Naive thymus-derived CD8-positive, alpha-beta T cell (primary cell): ENCODE data around the gene TPCN1. TPM values are rescaled to one million over a fixed set of nuclear protein-coding genes. Genes with fewer than 3 reads are reported as not detected.

ENCODE experiments used
- ATAC-seq, 2 donors: fragments of 150-1000 bp; cut with Tn5 transposase in 1 of 2; sonication (Bioruptor Pico), chemical (Tn5 transposase) in 1 of 2; 1 replicate in 1 of 2; 2 replicates in 1 of 2; pipeline ENCODE4 v1.10.0; 2021; ENCODE audit warnings: mild to moderate bottlenecking in 2 of 2, moderate library complexity in 2 of 2
- POLR2A ChIA-PET: fragments of 350-600 bp; sonication (Branson Sonifier 250); formaldehyde crosslinking; loops from one replicate; lab custom pipeline; 2021; ENCODE audit warnings: antibody characterized with exemption; lab: Charles Lee
- DNase-seq, 10 donors: peaks; one replicate each; pipeline versions ENCODE4 v3.0.0 to v3.0.0-alpha.2; 2020 to 2022
- H3K27ac Mint-ChIP-seq, 10 donors: one replicate each; pipeline ENCODE4 v1.8.0; 2020 to 2022; ENCODE audit warnings: mild to moderate bottlenecking in 10 of 10, mixed read lengths in 10 of 10, moderate library complexity in 4 of 10, inconsistent platforms in 1 of 10
- H3K27me3 Mint-ChIP-seq, 5 donors: one replicate each; pipeline ENCODE4 v1.8.0; 2021 to 2022; ENCODE audit warnings: mixed read lengths in 5 of 5
- H3K36me3 Mint-ChIP-seq, 3 donors: one replicate each; pipeline ENCODE4 v1.8.0; 2020 to 2022; ENCODE audit warnings: mixed read lengths in 3 of 3, mild to moderate bottlenecking in 2 of 3, inconsistent platforms in 1 of 3
- H3K4me1 Mint-ChIP-seq, 4 donors: one replicate each; pipeline ENCODE4 v1.8.0; 2021 to 2022; ENCODE audit warnings: mixed read lengths in 4 of 4
- H3K4me3 Mint-ChIP-seq, 10 donors: one replicate each; pipeline ENCODE4 v1.8.0; 2020 to 2022; ENCODE audit warnings: mild to moderate bottlenecking in 10 of 10, mixed read lengths in 10 of 10, moderate library complexity in 6 of 10, inconsistent platforms in 1 of 10
- H3K9me3 Mint-ChIP-seq, 9 donors: one replicate each; pipeline ENCODE4 v1.8.0; 2020 to 2022; ENCODE audit warnings: mixed read lengths in 9 of 9, mild to moderate bottlenecking in 3 of 9, inconsistent platforms in 1 of 9, moderate library complexity in 1 of 9
- polyA plus RNA-seq, 3 donors: library from polyadenylated mRNA; unstranded; fragments of 300-500 nt; fragmentation: Illumina TruSeq; gene quantifications; one replicate each; pipeline ENCODE4 v1.2.3, GENCODE V29; 2021
- total RNA-seq, 8 experiments: library from RNA in 2 of 8; stranded (reverse) in 2 of 8; gene quantifications; one replicate each; pipeline ENCODE4 v1.2.3 and lab custom pipeline; 2021 to 2026

TPCN1 gene
- total and polyA plus RNA-seq, 5 experiments from 2014 or later, result 6.7 to 83.0 (median 16.5) TPM

GRCh38 chr12:113289361-113289760, 68.1 kb downstream of the TPCN1 start:
- no peak overlapping the region for H3K4me3 Mint-ChIP-seq
- DNase-seq (no peak), ATAC-seq (no peak)
- no peaks in the 10 kb centered on the region for H3K9me3 Mint-ChIP-seq
- peaks cover 0 to 64% (median 13%) of the 10 kb centered on the region in 3 donors for H3K36me3 Mint-ChIP-seq
- no peaks in the 10 kb centered on the region for H3K27me3 Mint-ChIP-seq
- peak overlapping the region in 3 of 10 donors; percentile 56 to 83 (median 60) for H3K27ac Mint-ChIP-seq
- peaks cover 0 to 4% (median 1%) of the 10 kb centered on the region in 4 donors for H3K4me1 Mint-ChIP-seq
- POLR2A ChIA-PET, result no interaction called here

- POLR2A ChIA-PET, result no interaction called here
- no peak overlapping the region for H3K4me3 Mint-ChIP-seq
- peaks cover 0 to 4% (median 1%) of the 10 kb centered on the region in 4 donors for H3K4me1 Mint-ChIP-seq
- no peak for ATAC-seq
- H3K9me3 Mint-ChIP-seq, result no peaks in the 10 kb centered on the region
- peaks cover 0 to 63% (median 13%) of the 10 kb centered on the region in 3 donors for H3K36me3 Mint-ChIP-seq
- peak overlapping the region in 2 of 10 donors; percentile 7 to 86 for H3K27ac Mint-ChIP-seq
- DNase-seq, result no peak
- no peaks in the 10 kb centered on the region for H3K27me3 Mint-ChIP-seq
These were observed 69.2 kb downstream of the TPCN1 start for GRCh38 chr12:113290506-113290905.

- no peak overlapping the region for H3K4me3 Mint-ChIP-seq
- peak overlapping the region in 4 of 10 donors; percentile 18 to 73 (median 52) for H3K27ac Mint-ChIP-seq
- no peaks in the 10 kb centered on the region for H3K9me3 Mint-ChIP-seq
- H3K27me3 Mint-ChIP-seq, result no peaks in the 10 kb centered on the region
- POLR2A ChIA-PET, result interaction anchor here (0.6 kb wide), 1 partner anchor 52 kb away, joined by 3 read pairs; no protein-coding TSS in a partner anchor
- peaks cover 0 to 61% (median 8%) of the 10 kb centered on the region in 3 donors for H3K36me3 Mint-ChIP-seq
- DNase-seq (no peak), ATAC-seq (no peak)
- H3K4me1 Mint-ChIP-seq, result peaks cover 0 to 2% (median 0%) of the 10 kb centered on the region in 4 donors
These were observed 70.3 kb downstream of the TPCN1 start for GRCh38 chr12:113291586-113291985.

GRCh38 chr12:113292091-113292490, 70.8 kb downstream of the TPCN1 start:
- ATAC-seq (no peak), DNase-seq (no peak)
- H3K36me3 Mint-ChIP-seq, result peaks cover 0 to 62% (median 8%) of the 10 kb centered on the region in 3 donors
- peak overlapping the region in 5 of 10 donors; percentile 32 to 73 (median 41) for H3K27ac Mint-ChIP-seq
- H3K27me3 Mint-ChIP-seq, result no peaks in the 10 kb centered on the region
- POLR2A ChIA-PET, result interaction anchor here (0.6 kb wide), 1 partner anchor 53 kb away, joined by 3 read pairs; no protein-coding TSS in a partner anchor
- H3K4me3 Mint-ChIP-seq, result no peak overlapping the region
- peaks cover 0 to 2% (median 0%) of the 10 kb centered on the region in 4 donors for H3K4me1 Mint-ChIP-seq
- H3K9me3 Mint-ChIP-seq, result no peaks in the 10 kb centered on the region

GRCh38 chr12:113292547-113292946, 71.3 kb downstream of the TPCN1 start:
- Mint-ChIP-seq H3K27ac (peak overlapping the region in 5 of 10 donors; percentile 32 to 73 (median 43)), H3K4me1 (peaks cover 0 to 2% (median 0%) of the 10 kb centered on the region in 4 donors), H3K4me3 (no peak overlapping the region), H3K27me3 (no peaks in the 10 kb centered on the region), H3K9me3 (no peaks in the 10 kb centered on the region), H3K36me3 (peaks cover 0 to 63% (median 8%) of the 10 kb centered on the region in 3 donors)
- POLR2A ChIA-PET, result interaction anchor here (0.6 kb wide), 1 partner anchor 53 kb away, joined by 3 read pairs; no protein-coding TSS in a partner anchor
- ATAC-seq (no peak), DNase-seq (no peak)

- Mint-ChIP-seq H3K36me3 (peaks cover 0 to 63% (median 8%) of the 10 kb centered on the region in 3 donors), H3K27me3 (no peaks in the 10 kb centered on the region), H3K4me1 (peaks cover 0 to 3% (median 0%) of the 10 kb centered on the region in 4 donors), H3K27ac (peak overlapping the region in 1 of 10 donors; percentile 84), H3K9me3 (no peaks in the 10 kb centered on the region), H3K4me3 (no peak overlapping the region)
- no peak for ATAC-seq
- POLR2A ChIA-PET, result no interaction called here
- no peak for DNase-seq
These were observed 71.8 kb downstream of the TPCN1 start for GRCh38 chr12:113293100-113293499.

GRCh38 chr12:113295886-113296556, 74.8 kb downstream of the TPCN1 start:
- Mint-ChIP-seq H3K4me1 (peaks cover 0 to 4% (median 2%) of the 10 kb centered on the region in 4 donors), H3K9me3 (no peaks in the 10 kb centered on the region), H3K27me3 (no peaks in the 10 kb centered on the region), H3K36me3 (peaks cover 0 to 60% (median 8%) of the 10 kb centered on the region in 3 donors), H3K4me3 (no peak overlapping the region), H3K27ac (peak overlapping the region in 3 of 10 donors; percentile 24 to 75 (median 35))
- ATAC-seq, result no peak
- POLR2A ChIA-PET, result interaction anchor here (0.7 kb wide), 3 partner anchors 61 to 303 kb away, joined by 3 to 6 read pairs (median 4); no protein-coding TSS in a partner anchor
- no peak for DNase-seq

- ATAC-seq (no peak), DNase-seq (no peak)
- H3K27me3 Mint-ChIP-seq, result no peaks in the 10 kb centered on the region
- no peak overlapping the region for H3K4me3 Mint-ChIP-seq
- peaks cover 0 to 58% (median 5%) of the 10 kb centered on the region in 3 donors for H3K36me3 Mint-ChIP-seq
- no peaks in the 10 kb centered on the region for H3K9me3 Mint-ChIP-seq
- H3K27ac Mint-ChIP-seq, result peak overlapping the region in 3 of 10 donors; percentile 24 to 90 (median 75)
- POLR2A ChIA-PET, result interaction anchor here (0.7 kb wide), 1 partner anchor 73 kb away, joined by 3 read pairs; no protein-coding TSS in a partner anchor
- peaks cover 0 to 3% (median 2%) of the 10 kb centered on the region in 4 donors for H3K4me1 Mint-ChIP-seq
These were observed 75.4 kb downstream of the TPCN1 start for GRCh38 chr12:113296557-113297213.

GRCh38 chr12:113297214-113297587, 75.9 kb downstream of the TPCN1 start:
- peaks cover 0 to 58% (median 4%) of the 10 kb centered on the region in 3 donors for H3K36me3 Mint-ChIP-seq
- no peaks in the 10 kb centered on the region for H3K27me3 Mint-ChIP-seq
- peaks cover under 1 to 7% (median 2%) of the 10 kb centered on the region in 4 donors for H3K4me1 Mint-ChIP-seq
- ATAC-seq (peak in 1 of 2 donors; percentile 20), DNase-seq (no peak)
- H3K9me3 Mint-ChIP-seq, result no peaks in the 10 kb centered on the region
- peak overlapping the region in 2 of 10 donors; percentile 34 to 90 for H3K27ac Mint-ChIP-seq
- H3K4me3 Mint-ChIP-seq, result no peak overlapping the region
- POLR2A ChIA-PET, result no interaction called here

GRCh38 chr12:113297621-113298471, 76.6 kb downstream of the TPCN1 start:
- H3K4me3 Mint-ChIP-seq, result no peak overlapping the region
- peak overlapping the region in 4 of 10 donors; percentile 57 to 84 (median 71) for H3K27ac Mint-ChIP-seq
- DNase-seq (no peak), ATAC-seq (no peak)
- POLR2A ChIA-PET, result no interaction called here
- peaks cover 6 to 12% (median 7%) of the 10 kb centered on the region in 4 donors for H3K4me1 Mint-ChIP-seq
- peaks cover 0 to 58% (median 7%) of the 10 kb centered on the region in 3 donors for H3K36me3 Mint-ChIP-seq
- H3K27me3 Mint-ChIP-seq, result no peaks in the 10 kb centered on the region
- H3K9me3 Mint-ChIP-seq, result no peaks in the 10 kb centered on the region

GRCh38 chr12:113298472-113298817, 77.2 kb downstream of the TPCN1 start:
- Mint-ChIP-seq H3K4me1 (peaks cover 12 to 18% (median 13%) of the 10 kb centered on the region in 4 donors), H3K27ac (peak overlapping the region in 5 of 10 donors; percentile 57 to 84 (median 81)), H3K9me3 (no peaks in the 10 kb centered on the region), H3K36me3 (peaks cover 0 to 55% (median 7%) of the 10 kb centered on the region in 3 donors), H3K4me3 (no peak overlapping the region), H3K27me3 (no peaks in the 10 kb centered on the region)
- no peak for ATAC-seq
- no peak for DNase-seq
- POLR2A ChIA-PET, result no interaction called here
